ENCODE data around the gene ZNF837. TPM values are rescaled to one million over a fixed set of nuclear protein-coding genes. Genes with fewer than 3 reads are reported as not detected.

Gene ZNF837
- total RNA-seq, 1 donor = 4.7 TPM

GRCh38 chr19:58398087-58398486 lies 17.3 kb upstream of the ZNF837 start:
- Histone ChIP-seq H4K20me1 (ENCODE audit: insufficient read depth, low read length) (peaks cover 22% of the 10 kb centered on the region), H3K27ac (ENCODE audit: low read depth, low read length) (no peak overlapping the region), H2AFZ (ENCODE audit: low read length) (no peak overlapping the region), H3K27me3 (ENCODE audit: insufficient read depth, low read length) (peaks cover 9% of the 10 kb centered on the region), H3K9me3 (ENCODE audit: low read depth, low read length) (no peaks in the 10 kb centered on the region), H3K4me3 (ENCODE audit: insufficient read depth, low read length) (no peak overlapping the region), H3K79me2 (ENCODE audit: insufficient read depth, low read length) (no peaks in the 10 kb centered on the region), H3K36me3 (ENCODE audit: insufficient read depth, low read length) (peaks cover 22% of the 10 kb centered on the region), H3K4me2 (ENCODE audit: insufficient read depth, low read length) (no peak overlapping the region), H3K4me1 (ENCODE audit: insufficient read depth, low read length) (peaks cover 12% of the 10 kb centered on the region)
- no peak for TF ChIP-seq CTCF (IDR thresholded peaks at IDR 0.05; ENCODE audit: extremely low read depth, low read depth, low read length)
- no peak for DNase-seq (ENCODE audit: insufficient read length, low spot score, missing footprints)

- DNase-seq (ENCODE audit: insufficient read length, low spot score, missing footprints) = peak; percentile 89
- no peaks in the 10 kb centered on the region for H3K9me3 ChIP-seq (ENCODE audit: low read depth, low read length)
- H2AFZ ChIP-seq (ENCODE audit: low read length) = no peak overlapping the region
- H4K20me1 ChIP-seq (ENCODE audit: insufficient read depth, low read length) = peaks cover 26% of the 10 kb centered on the region
- no peaks in the 10 kb centered on the region for H3K79me2 ChIP-seq (ENCODE audit: insufficient read depth, low read length)
- H3K4me2 ChIP-seq (ENCODE audit: insufficient read depth, low read length) = no peak overlapping the region
- no peak overlapping the region for H3K27ac ChIP-seq (ENCODE audit: low read depth, low read length)
- peaks cover 12% of the 10 kb centered on the region for H3K4me1 ChIP-seq (ENCODE audit: insufficient read depth, low read length)
- H3K27me3 ChIP-seq (ENCODE audit: insufficient read depth, low read length) = peaks cover 9% of the 10 kb centered on the region
- H3K4me3 ChIP-seq (ENCODE audit: insufficient read depth, low read length) = no peak overlapping the region
- peaks cover 27% of the 10 kb centered on the region for H3K36me3 ChIP-seq (ENCODE audit: insufficient read depth, low read length)
- TF ChIP-seq CTCF (IDR thresholded peaks at IDR 0.05; ENCODE audit: extremely low read depth, low read depth, low read length) = no peak
Observed at GRCh38 chr19:58397533-58398037, 16.8 kb upstream of the ZNF837 start.

GRCh38 chr19:58396691-58397532 lies 16.1 kb upstream of the ZNF837 start:
- Histone ChIP-seq H3K36me3 (ENCODE audit: insufficient read depth, low read length) (peaks cover 31% of the 10 kb centered on the region), H3K4me1 (ENCODE audit: insufficient read depth, low read length) (peaks cover 9% of the 10 kb centered on the region), H3K9me3 (ENCODE audit: low read depth, low read length) (no peaks in the 10 kb centered on the region), H2AFZ (ENCODE audit: low read length) (no peak overlapping the region), H3K79me2 (ENCODE audit: insufficient read depth, low read length) (no peaks in the 10 kb centered on the region), H3K27ac (ENCODE audit: low read depth, low read length) (no peak overlapping the region), H3K4me3 (ENCODE audit: insufficient read depth, low read length) (no peak overlapping the region), H4K20me1 (ENCODE audit: insufficient read depth, low read length) (peaks cover 30% of the 10 kb centered on the region), H3K4me2 (ENCODE audit: insufficient read depth, low read length) (no peak overlapping the region), H3K27me3 (ENCODE audit: insufficient read depth, low read length) (peaks cover 9% of the 10 kb centered on the region)
- peak; percentile 66 for DNase-seq (ENCODE audit: insufficient read length, low spot score, missing footprints)
- no peak for TF ChIP-seq CTCF (IDR thresholded peaks at IDR 0.05; ENCODE audit: extremely low read depth, low read depth, low read length)

- no peak overlapping the region for H3K4me2 ChIP-seq (ENCODE audit: insufficient read depth, low read length)
- TF ChIP-seq CTCF (IDR thresholded peaks at IDR 0.05; ENCODE audit: extremely low read depth, low read depth, low read length) = no peak
- no peaks in the 10 kb centered on the region for H3K9me3 ChIP-seq (ENCODE audit: low read depth, low read length)
- H3K4me1 ChIP-seq (ENCODE audit: insufficient read depth, low read length) = peaks cover 9% of the 10 kb centered on the region
- peaks cover 34% of the 10 kb centered on the region for H3K36me3 ChIP-seq (ENCODE audit: insufficient read depth, low read length)
- peak overlapping the region; percentile 28 for H3K4me3 ChIP-seq (ENCODE audit: insufficient read depth, low read length)
- peak; percentile 83 for DNase-seq (ENCODE audit: insufficient read length, low spot score, missing footprints)
- H3K79me2 ChIP-seq (ENCODE audit: insufficient read depth, low read length) = peaks cover under 1% of the 10 kb centered on the region
- H3K27me3 ChIP-seq (ENCODE audit: insufficient read depth, low read length) = peaks cover 9% of the 10 kb centered on the region
- H3K27ac ChIP-seq (ENCODE audit: low read depth, low read length) = no peak overlapping the region
- H4K20me1 ChIP-seq (ENCODE audit: insufficient read depth, low read length) = peaks cover 34% of the 10 kb centered on the region
- H2AFZ ChIP-seq (ENCODE audit: low read length) = no peak overlapping the region
Observed at GRCh38 chr19:58395979-58396627, 15.3 kb upstream of the ZNF837 start.
